Measurements from ENCODE around the gene ARHGEF17.

- no peak for TF ChIP-seq POLR2A (IDR thresholded peaks at IDR 0.05; ENCODE audit: low read length)
- no peak for TF ChIP-seq GATA1 (IDR thresholded peaks at IDR 0.05; ENCODE audit: low read depth, low read length)
These were observed 50.0 kb downstream of the ARHGEF17 start for GRCh38 chr11:73358071-73358470.

Data from erythroblast (primary cell).